ENCODE results near the gene EIF4G3. TPM values are rescaled to one million over a fixed set of nuclear protein-coding genes. Genes with fewer than 3 reads are reported as not detected.

Gene EIF4G3
- total RNA-seq, 2 donors from 2014 or later, result 70.3 to 70.5 TPM

- no peak for DNase-seq
- TF ChIP-seq CTCF (IDR thresholded peaks at IDR 0.05), result no peak
- Histone ChIP-seq H3K27ac (no peak overlapping the region), H3K4me3 (no peak overlapping the region), H3K27me3 (no peaks in the 10 kb centered on the region), H3K36me3 (no peaks in the 10 kb centered on the region), H3K4me1 (peaks cover 3% of the 10 kb centered on the region), H3K9me3 (no peaks in the 10 kb centered on the region), H3K9ac (ENCODE audit: low read depth in 2 of 2, low read length in 2 of 2) (no peak overlapping the region)
- intact Hi-C loops (cut with DNase I), result no loop called here
These were observed 70.5 kb downstream of the EIF4G3 start for GRCh38 chr1:21106238-21106637.

- no peak overlapping the region for H3K4me3 ChIP-seq
- no peaks in the 10 kb centered on the region for H3K27me3 ChIP-seq
- no peak for TF ChIP-seq CTCF (IDR thresholded peaks at IDR 0.05)
- H3K27ac ChIP-seq, result no peak overlapping the region
- no peaks in the 10 kb centered on the region for H3K4me1 ChIP-seq
- intact Hi-C loops (cut with DNase I), result no loop called here
- no peaks in the 10 kb centered on the region for H3K9me3 ChIP-seq
- no peaks in the 10 kb centered on the region for H3K36me3 ChIP-seq
- no peak for DNase-seq
- H3K9ac ChIP-seq (ENCODE audit: low read depth in 2 of 2, low read length in 2 of 2), result no peak overlapping the region
These were observed 70.9 kb downstream of the EIF4G3 start for GRCh38 chr1:21105807-21106206.

GRCh38 chr1:21104683-21105082, 72.0 kb downstream of the EIF4G3 start:
- Histone ChIP-seq H3K9me3 (no peaks in the 10 kb centered on the region), H3K27me3 (no peaks in the 10 kb centered on the region), H3K9ac (ENCODE audit: low read depth in 2 of 2, low read length in 2 of 2) (no peak overlapping the region), H3K4me3 (no peak overlapping the region), H3K27ac (no peak overlapping the region), H3K4me1 (no peaks in the 10 kb centered on the region), H3K36me3 (no peaks in the 10 kb centered on the region)
- no peak for DNase-seq
- no peak for TF ChIP-seq CTCF (IDR thresholded peaks at IDR 0.05)
- intact Hi-C loops (cut with DNase I), result no loop called here

- no peak for TF ChIP-seq CTCF (IDR thresholded peaks at IDR 0.05)
- intact Hi-C loops (cut with DNase I), result no loop called here
These were observed 76.2 kb downstream of the EIF4G3 start for GRCh38 chr1:21100481-21100921.

DNA sequence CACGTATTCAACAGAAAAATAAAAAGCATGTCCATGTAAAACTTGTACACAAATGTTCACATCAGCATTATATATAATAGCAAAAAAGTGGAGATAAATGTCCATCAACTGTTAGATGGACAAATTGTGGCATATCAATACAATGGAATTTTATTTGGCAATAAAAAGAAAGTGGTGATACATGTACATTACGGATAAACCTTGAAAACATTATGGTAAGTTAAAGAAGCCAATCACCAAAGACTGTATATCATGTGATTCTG, 76.9 kb downstream of the EIF4G3 start:
- Histone ChIP-seq H3K9me3 (no peaks in the 10 kb centered on the region), H3K27me3 (no peaks in the 10 kb centered on the region), H3K27ac (no peak overlapping the region), H3K9ac (ENCODE audit: low read depth in 2 of 2, low read length in 2 of 2) (no peak overlapping the region), H3K36me3 (no peaks in the 10 kb centered on the region), H3K4me1 (no peaks in the 10 kb centered on the region), H3K4me3 (no peak overlapping the region)
- TF ChIP-seq CTCF (IDR thresholded peaks at IDR 0.05), result no peak
- DNase-seq, result no peak
- intact Hi-C loops (cut with DNase I), result no loop called here

More at GRCh38 chr1:21100481-21100921, 76.2 kb downstream of the EIF4G3 start:
- Histone ChIP-seq H3K36me3 (no peaks in the 10 kb centered on the region), H3K27me3 (no peaks in the 10 kb centered on the region), H3K4me1 (no peaks in the 10 kb centered on the region), H3K9ac (ENCODE audit: low read depth in 2 of 2, low read length in 2 of 2) (no peak overlapping the region), H3K27ac (no peak overlapping the region), H3K4me3 (no peak overlapping the region), H3K9me3 (no peaks in the 10 kb centered on the region)
- no peak for DNase-seq
